Stimulated activated CD4-positive, alpha-beta T cell treated with anti-CD3 and anti-CD28 coated beads, Interleukin-2, amount 100 ng/mL, for 48 hours (primary cell): Measurements from ENCODE around the gene KCNMB3.
"Not testable (repeated sequence)": the region's sequence is repeated elsewhere in the genome, so short reads cannot be mapped to it uniquely, and the experiment has no call there.

Experiments used
- DNase-seq, 2 donors: peaks; one replicate each; pipeline ENCODE4 v3.0.0-alpha.2; 2020

Gene KCNMB3

GRCh38 chr3:179263134-179263533 is 12.2 kb upstream of the KCNMB3 start:
- no peak for DNase-seq

GRCh38 chr3:179260949-179261765 is 10.2 kb upstream of the KCNMB3 start:
- peak; percentile 50 to 56 for DNase-seq

DNA sequence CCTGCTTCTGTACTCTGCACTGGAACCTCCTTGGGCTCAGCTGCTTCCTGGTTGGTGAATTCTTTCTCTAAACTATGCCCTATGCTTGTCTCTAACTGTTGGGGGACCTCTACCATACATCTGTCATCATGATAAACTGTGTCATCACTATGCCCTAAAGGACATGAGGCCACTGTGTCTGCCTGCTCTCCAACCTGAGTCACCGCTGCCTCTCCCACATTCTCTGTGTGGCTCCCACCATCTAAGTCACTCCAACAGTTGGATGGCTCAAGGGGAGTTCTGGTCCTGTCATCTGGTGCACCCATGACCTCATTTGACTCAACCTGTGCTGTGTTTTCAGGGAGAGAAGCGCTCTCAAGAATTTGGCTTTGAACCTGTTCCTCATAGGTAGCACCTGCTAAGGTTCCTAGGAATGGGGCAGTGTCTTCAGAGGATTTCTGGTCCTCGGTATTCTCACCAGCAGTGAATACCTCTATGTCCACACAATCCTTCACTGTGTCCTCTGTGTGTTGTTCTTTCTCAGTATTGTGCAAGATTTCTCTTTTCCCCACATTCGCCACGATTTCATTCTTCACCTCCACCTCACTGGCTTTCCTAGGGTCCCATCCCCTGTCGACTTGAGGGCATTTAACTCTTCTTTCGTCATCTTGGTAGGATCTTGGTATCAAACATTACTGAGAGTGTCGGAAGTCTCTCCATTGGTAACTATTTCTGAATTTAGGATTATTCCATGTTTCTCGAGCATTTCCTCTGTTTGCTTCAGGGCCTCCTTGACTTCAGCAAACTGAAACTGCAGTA is 9.2 kb upstream of the KCNMB3 start:
- DNase-seq: not testable (repeated sequence)

DNA sequence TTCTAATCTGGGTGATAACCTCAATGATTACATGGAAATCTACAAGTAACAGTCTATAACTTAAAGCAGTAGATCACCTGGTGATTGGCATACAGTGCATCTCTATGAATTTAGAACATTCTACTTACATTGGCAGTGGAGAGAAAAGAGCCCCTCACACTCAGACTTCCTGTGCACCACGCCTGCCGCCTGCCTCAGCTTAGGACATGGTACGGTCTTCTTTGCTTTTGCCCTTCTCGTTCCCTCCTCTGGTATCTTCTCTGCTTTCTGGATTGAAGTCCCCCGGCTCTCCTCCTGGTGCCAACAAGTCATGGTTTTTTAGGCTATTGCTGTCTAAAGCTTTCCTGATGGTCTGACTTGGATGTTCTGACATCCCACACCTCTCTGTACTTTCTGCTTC is 7.9 kb upstream of the KCNMB3 start:
- no peak for DNase-seq

DNA sequence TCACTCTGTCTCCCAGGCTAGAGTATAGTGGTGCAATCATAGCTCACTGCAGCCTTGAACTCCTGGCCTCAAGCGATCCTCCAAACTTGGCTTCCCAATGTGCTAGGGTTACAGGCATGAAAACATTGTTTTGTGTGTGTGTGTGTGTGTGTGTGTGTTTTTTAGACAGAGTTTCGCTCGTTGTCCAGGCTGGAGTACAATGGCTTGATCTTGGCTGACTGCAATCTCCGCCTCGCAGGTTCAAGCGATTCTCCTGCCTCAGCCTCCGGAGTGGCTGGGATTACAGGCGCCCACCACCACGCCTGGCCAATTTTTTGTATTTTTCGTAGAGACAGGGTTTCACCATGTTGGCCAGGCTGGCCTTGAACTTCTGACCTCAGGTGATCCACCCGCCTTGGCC is 6.8 kb upstream of the KCNMB3 start:
- DNase-seq: not testable (repeated sequence)

GRCh38 chr3:179256813-179257212 is 5.9 kb upstream of the KCNMB3 start:
- no peak for DNase-seq

DNA sequence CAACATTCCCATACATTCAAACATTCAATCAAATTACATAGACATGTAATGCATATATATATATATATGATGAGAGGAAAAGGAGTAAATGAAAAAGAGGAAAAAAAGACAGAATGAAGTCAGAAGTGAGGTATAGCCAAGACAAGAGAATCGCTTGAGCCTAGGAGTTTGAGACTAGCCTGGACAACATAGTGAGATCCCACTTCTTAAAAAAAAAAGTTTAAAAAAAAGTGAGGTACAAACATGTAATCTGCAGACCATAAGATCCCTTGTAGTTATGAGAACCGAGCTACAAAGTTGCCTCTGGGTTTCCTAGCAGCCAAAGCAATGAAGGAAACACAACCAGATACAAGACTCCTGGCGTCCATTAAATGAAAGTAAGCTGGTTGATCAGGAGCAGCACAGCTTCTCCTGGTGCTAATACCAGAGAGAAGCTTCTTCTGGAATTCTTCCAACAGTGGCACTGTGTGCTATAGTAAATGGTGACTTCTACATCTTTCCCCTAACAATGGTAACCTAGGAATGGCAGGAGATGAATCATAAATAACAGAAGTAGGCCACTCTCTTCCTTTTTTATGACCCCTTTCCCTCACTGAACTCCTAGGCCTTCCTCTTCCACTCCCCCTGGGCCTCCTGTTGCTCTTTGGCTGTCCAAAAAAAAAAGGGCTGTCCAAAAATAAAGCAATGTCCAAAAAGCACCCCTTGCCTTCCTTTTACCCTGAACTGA is 3.5 kb downstream of the KCNMB3 start:
- no peak for DNase-seq

DNA sequence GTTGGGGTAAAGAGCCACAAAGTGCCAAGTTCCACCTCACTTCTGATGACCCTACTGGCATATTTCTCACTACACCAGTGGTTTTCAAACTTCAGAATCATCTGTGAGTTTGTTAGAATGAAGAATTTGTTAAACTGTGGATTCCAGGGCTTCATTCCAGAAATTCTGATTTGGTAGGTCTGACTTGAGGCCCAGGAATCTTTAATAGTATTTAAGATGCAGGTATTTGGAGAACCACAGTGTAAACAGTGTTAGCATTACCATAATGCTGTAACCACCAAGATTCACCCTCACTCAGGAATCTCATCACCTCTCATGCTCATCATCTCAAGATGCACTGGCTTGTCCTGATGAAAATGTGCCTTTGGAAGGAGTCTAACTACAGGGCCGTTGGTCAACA is 6.0 kb downstream of the KCNMB3 start:
- no peak for DNase-seq

DNA sequence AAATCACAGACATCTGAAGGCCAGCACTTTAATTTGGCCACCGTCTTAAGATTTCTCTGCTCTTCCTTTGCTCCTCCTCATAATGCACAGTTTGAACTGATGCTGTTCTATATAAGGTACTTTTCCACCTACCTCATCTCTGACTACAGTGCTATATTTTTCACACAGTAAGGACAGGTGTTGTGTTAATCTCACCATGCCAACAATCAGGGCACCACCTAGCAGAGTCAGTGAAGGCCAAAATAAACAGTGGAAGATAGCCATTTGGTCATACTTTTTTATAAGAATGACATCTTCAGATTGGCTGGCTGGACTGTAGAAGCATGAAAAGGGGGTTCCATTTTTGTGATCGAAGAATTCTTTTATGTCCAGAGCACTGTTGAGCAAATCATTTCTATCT is 8.1 kb downstream of the KCNMB3 start:
- not testable (repeated sequence) for DNase-seq

- not testable (repeated sequence) for DNase-seq
These were observed 10.6 kb downstream of the KCNMB3 start for GRCh38 chr3:179240299-179240698.

GRCh38 chr3:179236669-179237301 is 14.1 kb downstream of the KCNMB3 start:
- no peak for DNase-seq

DNA sequence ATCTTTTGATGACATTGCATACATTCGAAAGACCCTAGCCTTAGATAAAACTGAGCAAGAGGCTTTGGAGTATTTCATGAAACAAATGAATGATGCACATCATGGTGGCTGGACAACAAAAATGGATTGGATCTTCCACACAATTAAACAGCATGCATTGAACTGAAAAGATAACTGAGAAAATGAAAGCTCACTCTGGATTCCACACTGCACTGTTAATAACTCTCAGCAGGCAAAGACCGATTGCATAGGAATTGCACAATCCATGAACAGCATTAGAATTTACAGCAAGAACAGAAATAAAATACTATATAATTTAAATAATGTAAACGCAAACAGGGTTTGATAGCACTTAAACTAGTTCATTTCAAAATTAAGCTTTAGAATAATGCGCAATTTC is 16.7 kb downstream of the KCNMB3 start:
- no peak for DNase-seq

DNA sequence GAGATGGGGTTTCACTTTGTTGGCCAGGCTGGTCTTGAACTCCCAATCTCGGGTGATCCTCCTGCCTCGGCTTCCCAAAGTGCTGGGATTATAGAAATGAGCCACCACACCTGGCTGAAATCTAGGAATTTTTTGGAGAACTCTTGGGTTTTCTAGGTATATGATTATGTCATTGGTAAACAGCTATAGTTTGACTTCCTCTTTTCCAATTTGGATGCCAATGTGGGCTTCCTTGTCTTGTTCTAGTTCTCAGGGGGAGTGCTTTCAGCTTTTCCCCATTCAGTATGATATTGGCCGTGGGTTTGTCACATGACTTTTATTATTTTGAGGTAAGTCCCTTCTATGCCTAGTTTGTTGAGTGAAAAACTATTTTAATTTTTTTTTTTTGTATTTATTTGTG is 17.9 kb downstream of the KCNMB3 start:
- no peak for DNase-seq

GRCh38 chr3:179229177-179229576 is 21.7 kb downstream of the KCNMB3 start:
- DNase-seq: no peak

GRCh38 chr3:179227349-179227748 is 23.6 kb downstream of the KCNMB3 start:
- DNase-seq: no peak

DNA sequence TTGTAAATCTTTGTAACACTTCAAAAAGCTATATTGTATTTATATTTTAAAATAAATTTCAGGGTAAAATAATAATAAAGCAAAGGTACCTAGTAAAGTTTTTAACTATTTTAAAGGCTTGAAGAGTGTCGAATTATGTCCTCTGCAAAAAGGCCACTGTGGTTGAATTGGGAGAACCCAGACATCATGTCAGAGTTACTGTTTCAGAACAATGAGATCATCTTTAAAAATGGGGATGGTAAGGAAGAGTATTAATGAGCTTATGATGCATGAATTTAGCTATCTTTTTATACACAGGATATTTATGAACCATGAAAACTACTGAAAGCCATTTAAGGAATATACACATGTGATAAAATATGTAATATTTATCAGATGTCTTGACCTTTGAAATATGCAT is 26.3 kb downstream of the KCNMB3 start:
- DNase-seq: no peak

DNA sequence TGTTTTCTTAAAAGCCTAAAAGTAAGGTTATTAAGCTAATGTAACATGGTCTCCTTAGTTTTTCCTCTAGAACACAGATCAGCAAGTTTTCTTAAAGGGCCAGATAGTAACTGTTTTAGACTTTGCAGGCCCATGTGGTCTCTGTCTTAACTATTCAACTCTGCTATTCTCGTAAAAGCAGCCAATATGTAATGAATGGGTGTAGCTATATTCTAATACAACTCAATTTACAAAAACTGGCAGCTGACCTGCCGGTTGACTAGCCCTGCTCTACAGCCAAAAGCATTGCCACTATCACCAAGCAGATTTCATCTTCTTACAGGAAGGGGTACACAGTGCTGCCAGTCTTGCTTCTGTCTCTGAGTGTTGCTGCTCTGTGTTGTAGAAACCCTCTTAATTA is 27.4 kb downstream of the KCNMB3 start:
- DNase-seq: no peak

DNA sequence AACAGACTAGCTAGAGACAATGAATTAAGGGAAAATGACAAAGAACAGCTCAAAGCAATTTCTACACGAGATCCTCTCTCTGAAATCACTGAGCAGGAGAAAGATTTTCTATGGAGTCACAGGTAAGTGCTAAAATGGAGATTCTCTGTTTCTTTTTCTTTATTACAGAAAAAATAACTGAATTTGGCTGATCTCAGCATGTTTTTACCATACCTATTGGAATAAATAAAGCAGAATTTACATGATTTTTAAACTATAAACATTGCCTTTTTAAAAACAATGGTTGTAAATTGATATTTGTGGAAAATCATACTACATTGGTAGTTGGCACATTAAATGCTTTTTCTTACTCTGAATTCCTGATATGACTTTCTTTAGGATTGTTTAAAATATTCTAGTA is 32.7 kb downstream of the KCNMB3 start:
- not testable (repeated sequence) for DNase-seq

DNA sequence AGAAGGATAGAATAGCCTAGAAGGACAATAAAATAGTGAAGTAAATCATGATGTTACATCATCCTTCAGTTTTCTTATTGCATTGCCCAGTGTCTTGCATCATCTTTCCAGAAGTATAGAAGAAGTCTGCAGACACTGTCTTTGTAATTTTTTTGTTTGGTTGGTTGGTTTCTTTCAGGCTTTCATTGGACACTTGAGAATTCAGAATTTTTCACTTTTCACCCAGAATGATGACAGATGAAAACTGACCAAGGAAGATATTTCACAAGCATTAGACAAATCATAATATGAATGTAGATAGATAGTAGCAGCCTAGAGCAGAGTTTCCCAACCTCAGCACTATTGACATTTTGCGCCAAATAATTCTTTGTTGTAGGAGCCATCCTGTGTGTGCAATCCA is 35.4 kb downstream of the KCNMB3 start:
- DNase-seq: not testable (repeated sequence)

GRCh38 chr3:179200790-179201189 is 50.1 kb downstream of the KCNMB3 start:
- DNase-seq: no peak

DNA sequence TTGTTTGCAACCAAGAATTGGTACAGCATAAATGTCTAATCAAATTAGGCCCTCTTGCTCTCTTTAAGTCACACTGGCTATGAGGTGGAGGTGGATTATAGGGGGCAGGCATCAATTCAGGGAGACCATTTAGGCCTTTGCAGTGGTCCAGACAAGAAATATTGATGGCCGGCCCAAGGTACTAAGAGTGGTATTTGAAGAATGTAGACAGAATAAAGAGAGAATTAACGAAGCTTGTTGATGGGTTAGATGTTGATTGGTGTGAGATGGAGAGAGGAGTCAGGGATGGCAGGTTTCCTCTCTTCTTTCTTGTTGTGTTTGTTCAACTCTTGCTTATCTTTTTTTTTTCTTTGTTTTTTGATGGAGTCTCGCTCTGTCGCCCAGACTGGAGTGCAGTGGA is 54.2 kb downstream of the KCNMB3 start:
- no peak for DNase-seq

GRCh38 chr3:179196098-179196497 is 54.8 kb downstream of the KCNMB3 start:
- no peak for DNase-seq

DNA sequence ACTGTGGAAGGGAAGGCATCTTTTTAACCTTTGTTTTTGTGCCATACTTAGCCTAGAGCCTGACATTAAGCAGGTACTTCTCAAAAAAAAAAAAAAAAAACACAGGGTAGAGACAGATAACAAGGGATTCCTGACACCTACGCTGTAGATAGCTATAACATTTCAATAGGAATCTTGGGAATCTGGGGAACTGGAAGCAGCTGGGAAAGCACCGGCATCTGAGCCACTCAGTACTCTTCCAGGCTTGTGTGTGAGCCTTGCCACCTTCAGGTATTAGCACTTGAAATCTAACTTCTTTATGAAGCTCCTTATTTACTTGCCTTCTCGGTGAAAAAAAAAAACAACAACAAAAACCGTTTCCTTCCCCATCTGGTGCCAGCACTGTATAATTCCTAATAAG is 56.0 kb downstream of the KCNMB3 start:
- DNase-seq: no peak
